GM12892 (cell line): ENCODE results near the gene FITM1.

ENCODE experiments used
- POLR2A ChIP-seq: IDR thresholded peaks from 2 replicates; pipeline ENCODE4 v1.6.1; 2011; ENCODE audit warnings: low read depth, low read length, control low read depth
- POLR2AphosphoS5 ChIP-seq: IDR thresholded peaks from 2 replicates; pipeline ENCODE4 v1.6.1; 2011; ENCODE audit warnings: low read depth, low read length, control low read depth
- TAF1 ChIP-seq: IDR thresholded peaks from 2 replicates; pipeline ENCODE4 v1.6.1; 2011; ENCODE audit warnings: low read depth, mild to moderate bottlenecking, control low read depth, low read length, borderline replicate concordance

GRCh38 chr14:24145219-24145618 lies 14.8 kb downstream of the FITM1 start:
- no peak for TF ChIP-seq POLR2A
- no peak for TF ChIP-seq POLR2AphosphoS5
- TF ChIP-seq TAF1: no peak
